ENCODE measurements around the gene C2CD3.

DNA sequence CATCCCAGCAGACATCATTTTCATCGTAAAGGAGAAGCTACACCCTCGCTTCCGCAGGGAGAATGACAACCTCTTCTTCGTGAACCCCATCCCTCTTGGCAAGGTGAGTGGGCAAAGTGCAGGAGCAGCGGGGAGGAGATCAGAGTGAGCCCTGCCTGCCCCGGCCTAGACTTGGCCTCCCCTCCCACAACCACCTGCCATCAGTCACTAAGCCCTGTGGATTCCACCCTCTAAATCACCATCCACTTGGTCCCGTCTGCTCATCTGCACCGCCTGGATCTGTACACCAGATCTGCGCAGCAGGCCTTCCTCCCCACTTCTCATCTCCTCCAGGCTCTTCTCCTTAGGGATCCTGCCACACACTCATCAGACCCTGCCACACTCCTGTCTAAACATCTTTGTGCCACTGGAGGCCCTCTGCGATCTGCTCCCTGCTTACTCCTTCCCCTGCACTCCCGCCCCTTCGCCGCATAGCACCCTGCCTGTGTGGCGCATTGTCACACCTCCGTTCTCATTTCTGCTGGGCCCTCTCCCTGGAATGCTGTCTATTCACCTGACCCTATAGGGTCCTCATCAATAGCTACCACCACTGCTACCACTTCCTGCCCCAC is 202.3 kb downstream of the C2CD3 start:
- TF ChIP-seq USF1 (IDR thresholded peaks at IDR 0.05; ENCODE audit: borderline replicate concordance, extremely low read length, insufficient read depth, low read depth, low read length) (no peak), FOS (IDR thresholded peaks at IDR 0.05; ENCODE audit: borderline replicate concordance, extremely low read depth, insufficient read length) (no peak), MYC (IDR thresholded peaks at IDR 0.05; ENCODE audit: insufficient read depth, insufficient read length, insufficient replicate concordance, low read length, severe bottlenecking) (no peak), HCFC1 (IDR thresholded peaks at IDR 0.05; ENCODE audit: low read length) (no peak), SPI1 (IDR thresholded peaks at IDR 0.05; ENCODE audit: borderline replicate concordance, insufficient read depth, low read depth, low read length) (no peak), POLR2AphosphoS5 (IDR thresholded peaks at IDR 0.05; ENCODE audit: low read length) (no peak), ZNF687 (IDR thresholded peaks at IDR 0.05) (no peak), LARP7 (IDR thresholded peaks at IDR 0.05) (no peak), TCF12 (IDR thresholded peaks at IDR 0.05; ENCODE audit: low read depth, low read length) (no peak), EP300 (IDR thresholded peaks at IDR 0.05; ENCODE audit: borderline replicate concordance in 1 of 2, control insufficient read depth in 1 of 2, low read depth in 2 of 2, low read length in 2 of 2) (no peak), RAD21 (IDR thresholded peaks at IDR 0.05; ENCODE audit: insufficient read depth, low read depth, low read length) (no peak), POLR2A (IDR thresholded peaks at IDR 0.05; ENCODE audit: low read depth, low read length) (peak; percentile 54)
- TF ChIP-seq, protein P1, sequence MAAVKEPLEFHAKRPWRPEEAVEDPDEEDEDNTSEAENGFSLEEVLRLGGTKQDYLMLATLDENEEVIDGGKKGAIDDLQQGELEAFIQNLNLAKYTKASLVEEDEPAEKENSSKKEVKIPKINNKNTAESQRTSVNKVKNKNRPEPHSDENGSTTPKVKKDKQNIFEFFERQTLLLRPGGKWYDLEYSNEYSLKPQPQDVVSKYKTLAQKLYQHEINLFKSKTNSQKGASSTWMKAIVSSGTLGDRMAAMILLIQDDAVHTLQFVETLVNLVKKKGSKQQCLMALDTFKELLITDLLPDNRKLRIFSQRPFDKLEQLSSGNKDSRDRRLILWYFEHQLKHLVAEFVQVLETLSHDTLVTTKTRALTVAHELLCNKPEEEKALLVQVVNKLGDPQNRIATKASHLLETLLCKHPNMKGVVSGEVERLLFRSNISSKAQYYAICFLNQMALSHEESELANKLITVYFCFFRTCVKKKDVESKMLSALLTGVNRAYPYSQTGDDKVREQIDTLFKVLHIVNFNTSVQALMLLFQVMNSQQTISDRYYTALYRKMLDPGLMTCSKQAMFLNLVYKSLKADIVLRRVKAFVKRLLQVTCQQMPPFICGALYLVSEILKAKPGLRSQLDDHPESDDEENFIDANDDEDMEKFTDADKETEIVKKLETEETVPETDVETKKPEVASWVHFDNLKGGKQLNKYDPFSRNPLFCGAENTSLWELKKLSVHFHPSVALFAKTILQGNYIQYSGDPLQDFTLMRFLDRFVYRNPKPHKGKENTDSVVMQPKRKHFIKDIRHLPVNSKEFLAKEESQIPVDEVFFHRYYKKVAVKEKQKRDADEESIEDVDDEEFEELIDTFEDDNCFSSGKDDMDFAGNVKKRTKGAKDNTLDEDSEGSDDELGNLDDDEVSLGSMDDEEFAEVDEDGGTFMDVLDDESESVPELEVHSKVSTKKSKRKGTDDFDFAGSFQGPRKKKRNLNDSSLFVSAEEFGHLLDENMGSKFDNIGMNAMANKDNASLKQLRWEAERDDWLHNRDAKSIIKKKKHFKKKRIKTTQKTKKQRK (IDR thresholded peaks at IDR 0.05; ENCODE audit: low read depth, low read length): no peak
